Activated naive CD4-positive, alpha-beta T cell treated with anti-CD3 and anti-CD28 coated beads, Interleukin-2, amount 10 ng/mL, durations not matched to agents 7 days and 5 days (primary cell): ENCODE data around the gene RAMACL.

Source experiments
- CTCF ChIA-PET: fragments of 350-600 bp; sonication (Branson Sonifier 250); formaldehyde crosslinking; loops from one replicate; lab custom pipeline; 2021; ENCODE audit warnings: antibody characterized with exemption; lab: Charles Lee
- DNase-seq: peaks from one replicate; pipeline ENCODE4 v3.0.0-alpha.2; 2020
- H3K27ac Mint-ChIP-seq: one replicate; pipeline ENCODE4 v1.8.0; 2021; ENCODE audit warnings: mild to moderate bottlenecking, moderate library complexity, mixed read lengths
- H3K27me3 Mint-ChIP-seq: one replicate; pipeline ENCODE4 v1.8.0; 2021; ENCODE audit warnings: mild to moderate bottlenecking, mixed read lengths
- H3K36me3 Mint-ChIP-seq: one replicate; pipeline ENCODE4 v1.8.0; 2021; ENCODE audit warnings: mixed read lengths
- H3K4me1 Mint-ChIP-seq: one replicate; pipeline ENCODE4 v1.8.0; 2021; ENCODE audit warnings: mixed read lengths
- H3K4me3 Mint-ChIP-seq: one replicate; pipeline ENCODE4 v1.8.0; 2021; ENCODE audit warnings: mild to moderate bottlenecking, moderate library complexity, mixed read lengths
- H3K9me3 Mint-ChIP-seq: one replicate; pipeline ENCODE4 v1.8.0; 2021; ENCODE audit warnings: mixed read lengths

RAMACL gene

DNA sequence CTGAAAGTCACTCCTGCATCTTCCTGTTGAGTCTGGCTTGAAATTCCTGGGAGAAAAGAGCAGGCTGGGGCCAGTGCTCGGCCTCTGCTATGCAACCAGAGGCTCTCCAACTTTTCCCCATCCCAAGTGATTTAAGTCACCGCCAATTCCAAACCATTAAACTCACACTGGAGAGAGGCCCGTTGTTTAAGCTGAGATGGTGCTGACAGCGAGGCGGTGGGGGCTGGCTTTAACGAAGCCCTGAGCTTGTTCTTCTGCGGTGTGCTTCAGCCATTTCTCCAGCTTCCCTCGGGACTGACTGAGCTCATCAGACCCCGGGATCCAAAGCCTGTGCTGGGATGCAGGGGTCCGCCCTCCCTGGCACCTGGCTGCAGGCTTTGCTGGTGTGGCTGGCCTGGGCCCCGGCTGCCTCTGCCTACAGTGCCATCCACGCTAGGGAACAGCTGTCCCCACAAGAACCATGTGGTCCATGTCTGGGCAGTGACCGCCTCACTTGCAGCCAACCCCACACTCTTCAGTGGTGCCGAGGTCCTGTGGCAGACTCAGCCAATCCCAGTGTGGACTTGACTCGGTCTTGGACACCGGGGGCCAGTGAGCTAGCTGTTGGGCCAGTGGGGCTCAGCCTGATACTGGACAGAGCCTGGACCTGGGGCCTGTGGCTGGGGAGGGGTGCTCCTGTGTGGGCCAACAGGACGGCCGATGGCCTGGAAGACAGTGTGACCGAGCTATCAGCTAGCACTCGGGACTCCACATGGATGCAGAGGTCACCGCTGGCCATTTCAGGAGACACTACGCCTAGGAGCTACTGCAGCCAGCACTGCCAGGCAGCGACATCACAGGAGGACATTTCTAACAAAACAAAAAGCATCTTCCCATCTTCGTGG lies 21.2 kb downstream of the RAMACL start:
- H3K4me1 Mint-ChIP-seq: no peaks in the 10 kb centered on the region
- CTCF ChIA-PET: no interaction called here
- H3K4me3 Mint-ChIP-seq: no peak overlapping the region
- no peak for DNase-seq
- peaks cover 4% of the 10 kb centered on the region for H3K27me3 Mint-ChIP-seq
- H3K36me3 Mint-ChIP-seq: no peaks in the 10 kb centered on the region
- no peaks in the 10 kb centered on the region for H3K9me3 Mint-ChIP-seq
- H3K27ac Mint-ChIP-seq: no peak overlapping the region

DNA sequence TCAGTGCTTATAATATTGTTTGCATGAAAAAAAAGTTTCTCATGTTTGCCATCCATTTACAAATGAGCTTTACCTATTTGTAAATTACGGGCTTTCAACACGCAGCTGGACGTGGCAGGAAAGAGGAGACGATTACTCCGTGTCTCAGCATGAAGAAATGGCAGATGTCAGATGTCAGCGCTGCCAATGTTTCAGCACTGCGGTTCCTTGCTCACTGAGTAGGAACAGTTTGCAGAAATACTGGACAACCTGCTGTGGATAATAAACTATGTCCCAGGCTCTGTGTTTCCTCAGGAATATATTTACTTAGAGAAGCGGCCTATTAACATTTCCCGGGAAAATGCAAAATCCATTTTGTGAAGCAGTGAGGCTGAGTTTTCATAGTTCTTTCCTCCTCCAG lies 22.7 kb downstream of the RAMACL start:
- H3K4me3 Mint-ChIP-seq: no peak overlapping the region
- no peaks in the 10 kb centered on the region for H3K4me1 Mint-ChIP-seq
- H3K9me3 Mint-ChIP-seq: peaks cover 3% of the 10 kb centered on the region
- no peak for DNase-seq
- peaks cover 4% of the 10 kb centered on the region for H3K27me3 Mint-ChIP-seq
- no peak overlapping the region for H3K27ac Mint-ChIP-seq
- H3K36me3 Mint-ChIP-seq: no peaks in the 10 kb centered on the region
- CTCF ChIA-PET: no interaction called here

DNA sequence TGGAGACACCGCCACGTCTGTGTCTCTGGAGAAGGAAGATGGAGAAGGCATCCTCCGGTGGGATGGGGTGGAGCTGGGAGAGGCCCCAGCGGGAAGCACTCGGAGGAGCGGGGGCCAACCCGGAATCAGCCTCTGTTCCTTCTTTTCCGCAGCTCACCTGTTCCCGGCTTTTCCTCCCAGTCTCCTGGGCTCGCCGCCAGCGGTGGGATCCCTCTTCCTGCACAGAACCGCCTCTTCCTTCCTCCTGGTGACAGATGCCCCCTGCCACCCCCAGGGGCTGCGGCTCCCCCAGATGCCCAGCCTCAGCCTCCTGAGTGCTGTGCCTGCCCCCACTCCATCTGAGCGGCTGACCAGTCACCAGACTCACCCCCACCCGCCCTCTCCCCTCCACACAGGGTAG lies 23.3 kb downstream of the RAMACL start:
- H3K9me3 Mint-ChIP-seq: peaks cover 3% of the 10 kb centered on the region
- CTCF ChIA-PET: no interaction called here
- no peak for DNase-seq
- H3K27me3 Mint-ChIP-seq: peaks cover 4% of the 10 kb centered on the region
- no peaks in the 10 kb centered on the region for H3K36me3 Mint-ChIP-seq
- H3K4me3 Mint-ChIP-seq: no peak overlapping the region
- H3K27ac Mint-ChIP-seq: no peak overlapping the region
- no peaks in the 10 kb centered on the region for H3K4me1 Mint-ChIP-seq

DNA sequence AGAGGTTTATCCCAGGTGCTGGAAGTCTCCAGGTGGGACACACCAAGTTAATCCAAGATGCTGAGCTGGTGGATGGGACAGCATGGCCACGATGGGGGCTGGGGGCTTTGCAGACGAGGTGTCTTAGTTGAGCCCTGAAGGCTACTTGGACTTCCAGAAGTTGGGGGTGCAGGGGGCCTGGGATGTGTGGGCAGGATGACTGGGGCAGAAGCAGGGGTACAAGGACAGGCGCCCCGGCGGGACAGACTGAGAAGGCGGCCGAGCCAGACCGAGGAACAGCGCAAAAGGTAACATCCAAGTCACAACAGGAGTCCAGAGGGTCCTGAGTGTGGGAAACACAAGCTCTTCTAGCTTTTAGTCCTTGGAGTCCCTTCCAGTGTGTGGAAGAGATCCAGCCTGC lies 23.8 kb downstream of the RAMACL start:
- CTCF ChIA-PET: no interaction called here
- DNase-seq: no peak
- Mint-ChIP-seq H3K4me3 (no peak overlapping the region), H3K27me3 (peaks cover 4% of the 10 kb centered on the region), H3K27ac (no peak overlapping the region), H3K4me1 (no peaks in the 10 kb centered on the region), H3K9me3 (peaks cover 3% of the 10 kb centered on the region), H3K36me3 (no peaks in the 10 kb centered on the region)

DNA sequence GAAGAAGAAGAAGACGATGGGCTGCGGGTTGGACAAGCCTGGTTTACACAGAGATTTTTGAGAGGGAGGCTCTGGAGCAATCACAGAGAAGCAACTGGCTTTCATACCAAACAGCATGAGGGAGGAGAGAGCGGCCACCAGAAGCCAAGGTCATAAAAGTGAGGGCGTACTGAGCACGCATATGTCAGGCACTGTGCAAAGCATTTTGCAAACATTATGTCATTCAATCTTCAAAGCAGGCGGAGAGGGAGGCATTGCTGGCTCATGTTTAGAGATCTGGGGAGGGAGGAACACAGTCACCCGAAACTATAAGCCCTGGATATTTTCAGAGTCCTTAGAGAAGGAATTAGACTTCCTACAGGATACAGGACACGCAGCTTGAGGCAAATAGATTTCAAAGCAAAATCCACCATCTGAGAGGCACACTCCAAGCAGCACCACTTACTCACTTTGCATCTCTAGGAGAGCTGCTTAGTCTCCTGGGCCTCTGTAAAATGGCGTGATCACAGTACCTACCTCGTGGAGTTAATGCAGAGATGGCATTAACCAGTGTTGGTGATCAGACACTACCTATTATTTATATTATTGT lies 24.6 kb downstream of the RAMACL start:
- CTCF ChIA-PET: no interaction called here
- Mint-ChIP-seq H3K36me3 (no peaks in the 10 kb centered on the region), H3K27me3 (peaks cover 8% of the 10 kb centered on the region), H3K27ac (no peak overlapping the region), H3K4me3 (no peak overlapping the region), H3K4me1 (peaks cover 4% of the 10 kb centered on the region), H3K9me3 (peaks cover 3% of the 10 kb centered on the region)
- no peak for DNase-seq

GRCh38 chr6:166560222-166560621 lies 26.3 kb downstream of the RAMACL start:
- CTCF ChIA-PET: no interaction called here
- DNase-seq: no peak
- Mint-ChIP-seq H3K4me1 (peaks cover 5% of the 10 kb centered on the region), H3K27me3 (peaks cover 21% of the 10 kb centered on the region), H3K9me3 (peaks cover 3% of the 10 kb centered on the region), H3K4me3 (no peak overlapping the region), H3K36me3 (no peaks in the 10 kb centered on the region), H3K27ac (no peak overlapping the region)

GRCh38 chr6:166559662-166560061 lies 26.8 kb downstream of the RAMACL start:
- Mint-ChIP-seq H3K36me3 (no peaks in the 10 kb centered on the region), H3K9me3 (peaks cover 3% of the 10 kb centered on the region), H3K27ac (no peak overlapping the region), H3K4me3 (no peak overlapping the region), H3K4me1 (peaks cover 5% of the 10 kb centered on the region), H3K27me3 (peaks cover 21% of the 10 kb centered on the region)
- no peak for DNase-seq
- CTCF ChIA-PET: no interaction called here

- Mint-ChIP-seq H3K27me3 (peaks cover 21% of the 10 kb centered on the region), H3K4me1 (peaks cover 5% of the 10 kb centered on the region), H3K9me3 (peaks cover 3% of the 10 kb centered on the region), H3K27ac (no peak overlapping the region), H3K36me3 (no peaks in the 10 kb centered on the region), H3K4me3 (no peak overlapping the region)
- DNase-seq: no peak
- CTCF ChIA-PET: no interaction called here
Measured at GRCh38 chr6:166559211-166559610, 27.3 kb downstream of the RAMACL start.

DNA sequence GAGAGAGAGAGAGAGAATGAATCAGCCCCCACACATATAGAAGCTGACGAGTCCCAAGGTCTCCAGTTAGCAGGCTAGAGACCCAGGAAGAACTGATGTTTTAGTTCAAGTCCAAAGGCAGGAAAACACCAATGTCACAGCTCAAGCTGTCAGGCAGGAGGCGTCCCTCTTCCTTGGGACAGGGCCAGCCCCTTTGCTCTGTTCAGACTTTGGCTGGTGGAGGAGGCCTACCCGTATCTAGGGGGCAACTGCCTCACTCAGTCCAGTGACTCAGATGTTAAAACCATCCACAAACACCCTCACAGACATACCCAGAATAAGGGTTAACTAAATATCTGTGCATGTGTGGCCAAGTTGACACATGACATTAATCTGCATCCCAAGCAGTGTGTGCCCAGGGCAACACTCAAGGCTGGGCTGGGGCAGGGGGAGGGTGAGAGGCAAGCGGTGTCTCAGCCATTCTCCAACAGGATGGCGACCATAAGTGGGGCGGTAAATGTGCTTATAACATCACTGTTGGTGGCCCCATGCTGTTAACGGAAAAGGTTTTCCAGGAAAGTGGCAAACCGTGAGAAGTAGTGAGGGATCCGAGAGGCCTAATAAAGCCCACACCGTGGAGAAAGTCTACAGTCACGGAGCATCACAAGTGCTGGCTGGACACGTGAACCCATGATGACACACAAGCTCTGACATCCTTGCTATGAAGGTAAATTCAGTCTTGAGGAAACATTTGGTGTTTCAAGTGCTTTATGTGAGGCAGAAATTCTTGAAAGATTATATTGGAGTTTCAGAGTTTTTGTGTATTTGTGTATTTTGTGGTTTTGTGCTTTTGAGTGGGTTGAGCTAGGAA lies 28.1 kb downstream of the RAMACL start:
- H3K4me3 Mint-ChIP-seq: no peak overlapping the region
- no peak for DNase-seq
- CTCF ChIA-PET: no interaction called here
- peaks cover 21% of the 10 kb centered on the region for H3K27me3 Mint-ChIP-seq
- no peak overlapping the region for H3K27ac Mint-ChIP-seq
- H3K9me3 Mint-ChIP-seq: peaks cover 3% of the 10 kb centered on the region
- H3K36me3 Mint-ChIP-seq: no peaks in the 10 kb centered on the region
- peaks cover 5% of the 10 kb centered on the region for H3K4me1 Mint-ChIP-seq

DNA sequence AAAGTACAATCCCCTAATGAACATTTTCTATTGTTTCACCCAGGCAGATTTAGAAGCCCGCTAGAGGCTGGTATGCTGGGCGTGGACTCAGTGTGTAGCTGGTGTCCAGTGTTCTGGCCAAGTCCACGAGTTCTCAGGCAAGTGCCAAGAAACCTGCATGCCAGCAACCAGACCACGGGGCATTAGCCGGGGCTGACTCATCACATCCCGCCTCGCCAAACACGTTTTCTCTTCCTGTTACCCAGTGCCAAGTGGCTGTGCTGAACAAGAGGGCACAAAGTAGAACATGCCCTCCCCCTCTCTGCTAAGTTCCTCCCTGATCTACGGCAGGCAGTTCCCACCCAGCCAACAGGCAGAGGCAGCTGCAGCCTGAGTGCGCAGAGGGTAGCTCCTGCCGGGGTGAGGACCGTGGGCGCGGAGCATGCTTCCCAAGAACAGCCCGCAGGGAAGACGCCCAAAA lies 29.6 kb downstream of the RAMACL start:
- Mint-ChIP-seq H3K27me3 (peaks cover 16% of the 10 kb centered on the region), H3K27ac (no peak overlapping the region), H3K9me3 (peaks cover 3% of the 10 kb centered on the region), H3K36me3 (no peaks in the 10 kb centered on the region), H3K4me3 (no peak overlapping the region), H3K4me1 (peaks cover 5% of the 10 kb centered on the region)
- CTCF ChIA-PET: no interaction called here
- DNase-seq: no peak

- Mint-ChIP-seq H3K27ac (no peak overlapping the region), H3K9me3 (peaks cover 3% of the 10 kb centered on the region), H3K4me3 (no peak overlapping the region), H3K36me3 (no peaks in the 10 kb centered on the region), H3K4me1 (peaks cover 5% of the 10 kb centered on the region), H3K27me3 (peaks cover 16% of the 10 kb centered on the region)
- no peak for DNase-seq
- CTCF ChIA-PET: no interaction called here
Measured at GRCh38 chr6:166556336-166556735, 30.1 kb downstream of the RAMACL start.

- CTCF ChIA-PET: no interaction called here
- DNase-seq: no peak
- Mint-ChIP-seq H3K36me3 (no peaks in the 10 kb centered on the region), H3K27me3 (peaks cover 16% of the 10 kb centered on the region), H3K27ac (no peak overlapping the region), H3K9me3 (peaks cover 3% of the 10 kb centered on the region), H3K4me1 (peaks cover 5% of the 10 kb centered on the region), H3K4me3 (no peak overlapping the region)
Measured at GRCh38 chr6:166555086-166555485, 31.4 kb downstream of the RAMACL start.

DNA sequence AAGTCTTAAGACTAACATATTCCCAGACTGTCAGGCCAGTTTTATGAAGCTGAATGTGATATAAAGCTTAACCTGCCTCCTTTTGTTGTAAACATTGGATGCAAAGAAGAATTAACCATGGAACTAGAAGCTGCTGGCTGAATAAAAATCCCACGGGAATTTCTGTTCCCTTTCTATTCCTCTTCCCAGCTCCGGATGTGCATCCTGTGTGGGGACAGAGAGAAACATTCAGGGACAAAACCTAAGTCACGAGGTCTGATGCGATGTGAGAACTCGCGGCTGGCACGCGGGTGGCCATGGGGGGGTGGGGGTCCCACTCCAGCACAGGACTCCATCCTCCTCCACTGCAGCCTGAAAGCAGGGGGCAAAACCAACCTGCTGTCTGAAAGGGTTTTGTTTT lies 32.2 kb downstream of the RAMACL start:
- H3K27ac Mint-ChIP-seq: no peak overlapping the region
- H3K27me3 Mint-ChIP-seq: peaks cover 16% of the 10 kb centered on the region
- CTCF ChIA-PET: no interaction called here
- no peaks in the 10 kb centered on the region for H3K9me3 Mint-ChIP-seq
- peaks cover 5% of the 10 kb centered on the region for H3K4me1 Mint-ChIP-seq
- no peak for DNase-seq
- no peak overlapping the region for H3K4me3 Mint-ChIP-seq
- H3K36me3 Mint-ChIP-seq: no peaks in the 10 kb centered on the region

- no peak overlapping the region for H3K27ac Mint-ChIP-seq
- DNase-seq: no peak
- H3K4me1 Mint-ChIP-seq: peaks cover 5% of the 10 kb centered on the region
- H3K36me3 Mint-ChIP-seq: no peaks in the 10 kb centered on the region
- H3K4me3 Mint-ChIP-seq: no peak overlapping the region
- peaks cover 16% of the 10 kb centered on the region for H3K27me3 Mint-ChIP-seq
- no peaks in the 10 kb centered on the region for H3K9me3 Mint-ChIP-seq
- CTCF ChIA-PET: no interaction called here
Measured at GRCh38 chr6:166553563-166554271, 32.8 kb downstream of the RAMACL start.
